Activated effector memory CD4-positive, alpha-beta T cell treated with anti-CD3 and anti-CD28 coated beads, Interleukin-2, amount 50 U/mL, for 16 hours (primary cell): ENCODE results near the gene SBK1.
"Not testable (repeated sequence)": the region's sequence is repeated elsewhere in the genome, so short reads cannot be mapped to it uniquely, and the experiment has no call there.

ENCODE experiments used
- DNase-seq: peaks from one replicate; pipeline ENCODE4 v3.0.0-alpha.2; 2020

The SBK1 gene

DNA sequence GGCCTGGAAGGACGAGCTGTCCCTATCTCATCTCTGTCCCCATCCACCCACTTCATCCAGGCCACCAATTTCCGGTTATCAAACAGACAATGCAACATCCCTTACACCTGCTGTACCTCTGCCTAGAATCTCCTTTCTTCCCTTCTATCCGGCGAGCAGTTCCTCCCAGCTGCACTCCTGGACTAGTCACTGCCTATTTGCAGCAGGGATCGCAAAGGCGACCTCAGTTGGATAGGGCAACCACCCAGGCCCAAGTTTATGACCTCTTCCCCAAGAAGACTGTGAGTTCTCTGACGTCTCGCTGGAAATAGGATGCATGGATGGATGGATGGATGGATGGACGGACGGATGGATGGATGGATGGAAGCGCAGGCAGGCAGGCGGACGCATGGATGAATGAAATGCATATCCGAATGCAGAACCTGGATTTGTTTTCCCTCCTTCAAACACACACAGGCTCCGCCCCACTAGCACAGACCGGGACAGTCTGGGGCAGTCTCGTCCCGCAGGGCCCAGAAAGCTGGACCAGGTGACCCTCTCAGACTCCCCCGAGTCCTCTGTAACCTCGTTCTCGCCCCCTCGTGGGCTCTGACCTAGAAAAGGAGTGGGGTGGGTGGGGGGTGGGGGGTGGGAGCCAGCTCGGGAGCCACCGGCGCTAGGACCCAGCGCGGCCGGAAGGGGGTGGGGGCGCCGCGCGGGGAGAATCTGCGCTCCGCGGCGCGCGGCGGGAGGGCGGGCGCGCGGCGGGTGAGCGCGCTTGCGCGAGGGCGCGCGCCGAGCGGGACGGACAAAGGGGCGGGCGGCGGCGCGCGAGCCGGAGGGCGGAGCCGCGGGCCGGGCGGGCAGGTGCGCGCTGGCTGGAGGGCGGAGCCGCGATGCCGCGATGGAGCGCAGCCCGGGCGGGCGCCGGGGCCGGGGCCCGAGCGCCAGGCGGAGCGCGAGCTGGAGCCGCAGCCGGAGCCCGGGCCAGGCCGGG is at the start of gene SBK1:
Gene SBK1, plus strand, starts transcription at position 875 of the 976 bp plus-strand sequence. CDS start 24,867 bp downstream, outside the sequence.
- DNase-seq, result peak; percentile 94

DNA sequence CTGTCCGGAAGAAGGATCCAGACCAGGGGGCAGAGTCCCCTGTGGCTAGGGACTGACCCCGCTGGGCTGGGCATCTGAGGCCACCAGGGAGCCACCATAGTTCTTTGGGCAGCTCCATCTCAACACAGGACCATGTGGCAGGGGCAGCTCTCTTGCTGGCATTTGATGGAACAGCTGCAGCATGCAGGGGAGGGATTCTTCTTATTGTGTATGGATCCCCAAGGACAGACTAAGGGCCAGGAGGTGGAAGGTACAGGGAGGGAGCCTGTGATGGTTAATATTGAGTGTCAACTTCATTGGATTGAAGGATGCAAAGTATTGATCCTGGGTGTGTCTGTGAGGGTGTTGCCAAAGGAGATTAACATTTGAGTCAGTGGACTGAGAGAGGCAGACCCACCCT is 42.8 kb upstream of the SBK1 start:
- not testable (repeated sequence) for DNase-seq

DNA sequence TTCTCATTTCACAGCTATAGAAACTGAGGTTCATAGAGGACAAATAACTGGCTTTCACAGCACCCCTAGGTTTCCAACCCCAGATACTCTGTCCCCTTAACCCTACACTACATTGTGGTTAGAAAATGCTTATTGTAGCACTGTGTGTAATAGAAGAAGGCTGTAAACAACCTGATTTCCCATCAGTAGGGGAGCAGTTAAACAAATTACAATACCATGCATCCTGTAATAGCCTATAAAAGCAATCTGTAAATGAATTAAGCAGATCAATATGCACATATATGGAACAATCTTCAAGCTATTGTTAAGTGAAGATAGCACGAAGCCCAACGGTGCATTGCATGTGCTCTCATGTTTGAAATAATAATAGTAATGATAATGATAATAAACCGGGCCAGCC is 41.3 kb upstream of the SBK1 start:
- no peak for DNase-seq

DNA sequence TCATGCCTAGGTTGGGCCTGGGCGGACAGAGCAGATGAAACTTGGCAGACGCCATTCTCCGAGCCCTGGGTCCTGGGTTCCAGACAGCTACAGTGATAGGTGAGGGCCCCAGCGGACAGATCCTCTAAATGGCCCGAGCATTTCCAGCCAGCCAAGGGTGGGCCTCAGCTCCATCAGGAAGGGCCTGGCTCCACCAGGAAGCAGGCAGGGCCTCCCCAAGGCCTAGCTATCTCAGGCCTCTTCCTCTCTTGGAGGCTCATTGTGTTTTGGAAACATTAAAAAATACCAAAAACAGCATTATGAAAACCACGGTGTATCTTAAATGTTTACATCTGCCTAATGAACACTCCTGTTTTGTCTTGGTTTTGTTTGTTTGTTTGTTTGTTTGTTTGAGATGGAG is 38.2 kb upstream of the SBK1 start:
- DNase-seq, result no peak

DNA sequence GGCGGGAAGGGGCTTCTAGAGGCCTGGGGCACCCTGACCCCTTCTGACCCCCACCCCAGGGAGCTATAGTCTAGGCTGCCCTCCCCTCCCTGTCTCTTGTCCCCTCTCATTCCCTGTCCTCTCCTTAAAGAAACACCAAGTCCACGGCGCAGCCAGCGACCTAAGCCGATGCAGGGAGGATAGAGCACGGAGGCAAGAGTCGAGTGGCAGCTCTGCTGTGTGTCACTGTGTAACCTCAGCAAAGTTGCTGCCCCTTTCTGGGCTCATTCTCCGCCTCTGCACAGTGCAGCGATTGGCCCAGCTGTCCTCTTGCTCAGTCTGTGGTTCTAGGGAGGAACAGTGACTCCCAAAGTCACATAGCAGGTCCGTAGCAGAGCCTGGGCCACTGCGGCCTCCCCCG is 36.5 kb upstream of the SBK1 start:
- no peak for DNase-seq

DNA sequence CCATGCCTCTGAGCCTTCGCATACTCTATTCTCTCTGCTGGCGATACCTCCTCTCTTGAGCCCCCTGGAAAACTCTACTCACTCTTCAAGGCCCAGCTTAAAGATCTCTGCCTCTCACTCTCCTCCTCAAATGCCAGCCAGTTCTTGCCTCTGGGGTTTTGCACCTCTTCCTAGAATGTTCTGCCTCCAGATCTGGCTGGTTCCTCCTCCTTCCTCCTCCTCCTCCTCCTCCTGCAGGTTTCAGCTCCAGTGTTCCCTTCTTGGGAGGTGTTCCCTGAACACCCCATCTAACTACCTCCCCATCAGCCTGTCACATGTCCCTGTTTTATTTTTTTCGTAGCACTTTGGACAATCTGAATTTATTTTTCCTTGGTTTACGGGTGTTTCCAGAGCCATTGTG is 35.1 kb upstream of the SBK1 start:
- DNase-seq, result no peak

DNA sequence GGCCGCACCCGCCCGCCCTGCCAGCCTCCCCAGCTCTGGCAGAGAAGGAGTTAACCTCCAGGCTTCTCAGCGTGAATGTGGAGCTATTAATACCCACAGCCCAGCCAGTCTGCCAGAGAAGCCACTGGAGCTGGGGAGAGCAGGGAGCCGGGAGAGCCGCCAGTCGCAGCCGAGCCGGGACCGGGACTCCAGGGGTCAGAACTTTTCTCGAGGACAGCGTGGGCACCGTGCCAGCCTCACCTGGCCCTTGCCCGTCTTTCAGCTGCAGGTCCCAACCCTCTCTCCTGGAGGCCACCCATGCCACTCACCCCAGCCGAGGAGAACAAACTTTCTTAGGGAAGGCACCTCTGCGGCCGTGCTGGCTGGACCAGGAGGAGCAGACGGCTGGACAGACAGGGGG is 33.8 kb upstream of the SBK1 start:
- no peak for DNase-seq

DNA sequence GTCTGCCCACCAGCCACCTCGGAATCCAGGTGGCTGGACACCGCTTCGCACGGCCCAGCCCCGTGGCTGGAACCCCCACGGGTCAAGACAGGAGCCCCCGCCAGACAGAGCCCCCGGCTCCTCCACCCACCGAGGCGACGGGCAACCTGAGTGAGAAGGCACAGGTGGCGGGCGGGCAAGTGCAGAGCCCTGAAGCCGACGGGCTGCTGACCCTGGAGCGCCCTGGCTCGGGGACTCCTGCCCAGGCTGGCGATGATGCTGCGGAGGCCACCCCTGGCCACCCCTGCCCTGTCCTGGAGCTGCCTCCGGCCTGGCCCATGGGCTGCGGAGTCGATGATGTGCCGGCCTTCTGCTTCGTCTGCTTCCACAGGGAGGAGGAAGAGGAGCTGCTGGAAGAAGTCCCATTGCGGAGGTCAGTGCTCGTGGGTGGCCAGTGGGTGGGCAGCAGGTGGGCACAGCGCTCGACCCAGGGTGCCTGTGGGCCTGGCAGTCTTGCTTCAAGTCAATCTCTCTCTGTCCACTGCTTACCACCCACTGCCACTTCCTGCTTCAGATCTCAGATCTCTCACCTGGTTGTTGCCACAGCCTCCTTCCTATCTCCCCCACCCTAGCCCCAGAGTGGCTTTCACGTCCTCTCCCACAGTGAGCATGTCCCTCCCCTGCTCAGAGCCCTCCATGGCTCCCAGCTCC is 33.1 kb upstream of the SBK1 start:
- no peak for DNase-seq

DNA sequence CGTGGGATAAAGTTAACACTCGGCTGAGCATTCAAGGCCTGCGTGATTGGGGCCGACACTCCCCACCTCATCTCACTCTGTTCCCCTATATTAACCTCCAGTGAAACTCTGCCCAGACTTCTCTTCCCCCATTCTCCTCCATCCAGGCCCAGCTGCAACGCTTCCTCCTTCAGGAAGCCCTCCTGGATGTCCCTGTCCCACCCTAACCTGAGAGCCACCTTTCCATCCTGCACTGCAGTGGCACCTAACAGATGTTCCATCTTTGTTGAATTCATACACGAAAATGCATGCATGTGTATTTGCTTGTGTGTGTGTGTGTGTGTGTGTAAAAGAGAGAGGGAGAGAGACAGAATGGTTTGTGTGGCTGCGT is 32.6 kb upstream of the SBK1 start:
- DNase-seq, result no peak

DNA sequence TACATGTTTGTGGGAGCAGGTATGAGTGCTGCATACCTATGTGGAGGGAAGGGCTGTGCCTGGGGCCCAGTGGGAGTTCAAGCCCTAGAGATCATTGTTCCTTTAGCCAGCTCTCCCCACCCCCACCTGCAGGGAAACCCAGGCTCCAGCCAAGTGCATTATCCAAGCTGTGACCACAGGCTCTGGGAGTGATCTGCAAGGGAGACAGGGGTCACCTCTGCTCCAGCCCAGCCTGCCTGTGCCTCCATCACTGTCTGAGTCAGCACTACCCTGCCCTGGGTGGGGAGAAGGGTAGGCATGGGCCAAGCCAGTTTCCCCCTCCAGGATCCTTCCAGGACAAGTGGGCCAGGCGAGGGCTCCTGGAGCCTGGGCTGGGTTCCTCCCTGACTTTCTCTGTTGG is 32.1 kb upstream of the SBK1 start:
- DNase-seq, result no peak

DNA sequence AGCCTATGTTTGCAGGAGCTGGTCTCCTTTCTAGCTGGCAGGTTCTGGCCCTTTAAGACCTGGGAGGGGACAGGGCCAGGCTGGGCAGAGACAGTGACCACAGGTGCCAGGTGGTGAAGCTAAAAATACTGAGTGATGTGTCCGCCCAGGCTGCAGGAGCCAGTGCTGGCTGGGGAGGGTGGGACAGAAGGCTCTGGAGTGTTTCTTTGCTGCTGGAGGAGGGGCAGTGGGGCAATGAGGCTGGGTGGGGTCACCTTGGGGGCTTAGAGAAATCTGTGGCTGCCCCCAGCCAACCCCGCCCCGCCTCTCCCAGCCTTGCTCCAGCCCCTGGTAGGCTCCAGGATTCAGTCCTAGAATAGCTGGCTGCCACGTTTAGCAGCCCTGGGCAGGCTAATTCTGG is 30.4 kb upstream of the SBK1 start:
- DNase-seq, result no peak

DNA sequence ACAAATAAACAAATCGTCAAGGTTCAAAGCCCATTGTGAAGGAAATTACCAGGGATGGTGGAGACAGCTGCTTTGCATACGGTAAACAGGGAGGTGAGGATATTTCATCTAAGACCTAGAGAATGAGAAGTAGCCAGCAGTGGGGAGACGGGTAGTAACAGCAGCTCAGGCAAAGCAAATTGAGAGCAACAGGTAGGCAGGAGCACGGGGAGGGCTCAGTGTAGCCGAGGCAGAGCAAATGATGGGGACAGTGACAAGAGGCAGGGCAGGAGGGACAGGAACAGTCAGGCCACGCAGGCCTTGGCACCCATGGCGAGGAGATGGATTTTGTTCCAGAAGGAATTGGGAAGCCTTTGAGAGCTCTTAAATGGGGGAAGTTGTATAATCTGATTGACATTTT is 29.0 kb upstream of the SBK1 start:
- no peak for DNase-seq

DNA sequence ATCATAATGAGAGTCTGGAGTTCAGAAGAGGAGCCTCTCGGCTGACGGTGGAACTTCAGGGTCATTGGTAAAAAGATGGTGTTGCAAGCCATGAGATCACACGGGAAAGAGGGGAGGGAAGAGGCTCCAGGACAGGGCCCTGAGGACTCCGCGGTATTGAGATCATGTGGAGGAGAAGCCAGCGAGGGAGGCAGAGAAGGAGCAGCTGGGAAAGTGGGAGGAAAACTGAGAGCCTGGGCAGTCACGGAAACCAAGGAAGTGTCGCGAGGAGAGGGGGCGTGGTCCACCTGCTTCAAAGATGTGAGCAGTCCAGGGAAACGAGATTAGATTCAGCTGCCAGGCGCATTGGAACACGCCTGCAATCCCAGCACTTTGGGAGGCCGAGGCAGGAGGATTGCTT is 27.7 kb upstream of the SBK1 start:
- DNase-seq, result no peak

DNA sequence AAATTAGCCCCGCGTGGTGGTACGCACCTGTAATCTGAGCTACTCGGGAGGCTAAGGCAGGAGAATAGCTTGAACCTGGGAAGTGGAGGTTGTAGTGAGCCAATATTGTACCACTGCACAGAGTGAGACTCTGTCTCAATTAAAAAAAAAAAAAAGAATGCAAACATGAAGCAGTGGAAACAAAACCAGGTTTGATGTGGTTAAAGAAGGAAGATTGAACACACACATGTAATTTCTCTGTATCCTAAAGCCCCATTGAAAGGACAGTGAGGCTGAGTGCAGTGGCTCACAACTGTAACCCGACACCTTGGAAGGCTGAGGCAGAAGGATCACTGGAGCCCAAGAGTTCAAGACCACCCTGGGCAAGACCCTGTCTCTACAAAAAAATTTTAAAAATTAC is 26.5 kb upstream of the SBK1 start:
- no peak for DNase-seq

DNA sequence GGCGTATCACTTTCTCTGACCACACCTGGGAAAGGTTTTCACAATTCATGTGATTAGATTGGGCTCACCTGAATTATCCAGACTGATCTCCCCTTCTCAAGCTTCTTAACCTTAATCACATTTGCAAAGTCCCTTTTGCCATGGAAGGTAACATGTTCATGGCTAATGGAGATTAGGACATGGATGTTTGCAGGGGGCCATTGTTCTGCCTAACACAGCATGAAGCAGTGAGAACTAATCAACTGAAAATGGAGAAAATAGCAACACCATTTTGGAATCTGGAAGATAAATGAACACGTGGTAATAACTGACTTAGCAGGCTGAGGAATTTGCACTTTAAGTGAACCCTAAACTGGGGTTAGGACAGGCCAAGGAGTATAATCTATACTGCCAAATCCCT is 25.0 kb upstream of the SBK1 start:
- DNase-seq, result no peak

DNA sequence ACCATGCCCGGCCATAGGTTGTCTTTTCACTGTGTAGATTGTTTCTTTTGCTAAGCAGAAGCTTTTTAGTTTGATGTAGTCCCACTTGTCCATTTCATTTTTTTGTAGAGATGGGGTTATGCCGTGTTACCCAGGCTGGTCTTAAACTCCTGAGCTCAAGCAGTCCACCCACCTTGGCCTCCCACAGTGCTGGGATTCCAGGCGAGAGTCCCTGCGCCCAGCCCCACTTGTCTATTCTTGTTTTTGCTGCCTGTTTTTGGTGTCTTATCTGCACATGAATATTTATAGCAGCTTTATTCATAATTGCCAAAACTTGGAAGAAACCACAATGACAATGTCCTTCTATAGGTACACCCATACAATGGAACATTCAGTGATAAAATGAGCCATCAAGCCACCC is 18.8 kb upstream of the SBK1 start:
- DNase-seq, result no peak

DNA sequence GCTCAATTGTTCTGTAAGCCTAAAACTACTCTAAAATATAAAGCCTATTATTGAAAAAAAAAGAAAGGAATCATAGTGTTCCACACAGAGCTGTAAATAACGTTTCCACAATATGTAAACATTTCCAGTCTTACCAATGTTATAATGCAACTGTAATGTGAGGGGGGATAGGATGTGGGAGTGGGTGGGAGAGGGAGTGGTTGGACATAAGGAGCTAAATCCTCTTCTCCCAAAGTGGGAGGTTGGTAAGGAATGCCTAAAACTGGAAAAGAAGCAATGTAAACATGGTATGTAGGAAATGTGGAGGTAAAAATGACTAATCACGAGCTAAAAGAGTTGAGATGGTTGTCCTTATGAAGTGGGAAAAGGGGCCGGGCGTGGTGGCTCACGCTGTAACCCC is 17.6 kb upstream of the SBK1 start:
- DNase-seq, result no peak

DNA sequence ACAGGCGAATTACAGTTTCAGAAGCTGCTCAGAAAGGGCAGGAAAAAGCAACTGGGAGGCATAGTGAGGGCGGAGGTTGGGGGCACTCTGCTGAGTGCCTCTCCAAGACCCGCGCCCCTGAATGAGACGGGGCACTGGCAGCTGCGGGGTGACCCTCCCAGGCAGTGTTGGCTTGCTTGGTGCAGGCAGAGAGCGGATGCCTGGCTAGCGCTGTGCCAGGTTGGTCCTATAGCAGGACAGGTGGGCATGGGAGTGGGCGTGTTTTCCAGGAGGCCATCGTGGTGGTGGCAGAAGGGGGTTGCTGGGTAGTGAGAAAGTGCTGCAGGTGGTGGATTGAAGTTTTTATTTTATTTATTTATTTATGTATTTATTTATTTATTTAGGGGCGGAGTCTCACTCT is 16.0 kb upstream of the SBK1 start:
- DNase-seq, result no peak

DNA sequence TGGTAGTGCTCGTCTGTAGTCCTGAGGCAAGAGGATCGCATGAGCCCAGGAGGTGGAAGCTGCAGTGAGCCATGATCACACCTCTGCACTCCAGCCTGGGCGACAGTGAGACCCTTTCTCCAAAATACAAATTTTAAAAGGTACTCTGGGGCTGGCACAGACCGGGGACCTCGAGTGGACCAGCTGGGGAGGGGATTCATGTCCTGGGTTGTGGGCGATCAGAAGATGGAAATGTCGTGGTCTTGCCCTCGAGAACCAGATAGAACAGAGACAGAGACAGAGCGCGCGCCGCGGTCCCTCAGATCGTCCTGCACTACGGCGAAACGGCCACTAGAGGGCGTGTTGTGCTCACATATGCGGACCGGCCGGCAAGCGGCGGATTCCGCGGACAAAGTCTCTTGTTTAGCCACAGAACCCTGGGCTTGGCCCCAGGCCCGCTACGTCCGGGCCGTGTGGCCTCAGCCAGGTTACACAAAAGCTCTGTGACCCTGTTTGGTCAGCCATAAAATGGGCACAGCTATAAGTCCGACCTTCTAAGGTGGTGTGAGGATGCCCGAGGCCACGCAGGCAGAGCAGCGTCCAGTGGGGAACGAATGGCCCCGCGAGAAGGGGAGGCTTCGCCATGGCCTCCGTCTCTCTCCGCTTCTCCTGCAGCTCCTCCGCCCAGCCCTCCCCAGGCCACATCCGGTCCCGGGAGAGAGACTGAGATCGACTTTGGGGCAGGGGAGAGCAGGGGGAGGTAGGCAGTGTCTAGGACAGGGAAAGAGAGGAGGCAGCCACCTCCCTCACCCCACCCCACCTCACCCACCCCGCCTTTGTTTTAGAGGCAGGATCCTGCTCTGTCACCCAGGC is 14.6 kb upstream of the SBK1 start:
- peak; percentile 94 for DNase-seq

DNA sequence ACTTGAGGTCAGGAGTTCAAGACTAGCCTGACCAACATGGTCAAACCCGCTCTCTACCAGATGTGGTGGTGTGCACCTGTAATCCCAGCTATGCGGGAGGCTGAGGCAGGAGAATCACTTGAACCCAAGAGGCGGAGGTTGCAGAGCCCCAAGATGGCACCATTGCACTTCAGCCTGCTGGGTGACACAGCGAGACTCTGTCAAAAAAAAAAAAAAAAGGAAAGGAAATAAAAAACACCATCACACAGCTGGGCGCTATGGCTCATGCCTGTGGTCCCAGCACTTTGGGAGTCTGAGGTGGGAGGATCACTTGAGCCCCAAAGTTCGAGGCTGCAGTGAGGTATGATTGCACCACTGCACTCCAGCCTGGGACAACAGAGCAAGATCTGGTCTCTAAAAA is 13.3 kb upstream of the SBK1 start:
- no peak for DNase-seq

DNA sequence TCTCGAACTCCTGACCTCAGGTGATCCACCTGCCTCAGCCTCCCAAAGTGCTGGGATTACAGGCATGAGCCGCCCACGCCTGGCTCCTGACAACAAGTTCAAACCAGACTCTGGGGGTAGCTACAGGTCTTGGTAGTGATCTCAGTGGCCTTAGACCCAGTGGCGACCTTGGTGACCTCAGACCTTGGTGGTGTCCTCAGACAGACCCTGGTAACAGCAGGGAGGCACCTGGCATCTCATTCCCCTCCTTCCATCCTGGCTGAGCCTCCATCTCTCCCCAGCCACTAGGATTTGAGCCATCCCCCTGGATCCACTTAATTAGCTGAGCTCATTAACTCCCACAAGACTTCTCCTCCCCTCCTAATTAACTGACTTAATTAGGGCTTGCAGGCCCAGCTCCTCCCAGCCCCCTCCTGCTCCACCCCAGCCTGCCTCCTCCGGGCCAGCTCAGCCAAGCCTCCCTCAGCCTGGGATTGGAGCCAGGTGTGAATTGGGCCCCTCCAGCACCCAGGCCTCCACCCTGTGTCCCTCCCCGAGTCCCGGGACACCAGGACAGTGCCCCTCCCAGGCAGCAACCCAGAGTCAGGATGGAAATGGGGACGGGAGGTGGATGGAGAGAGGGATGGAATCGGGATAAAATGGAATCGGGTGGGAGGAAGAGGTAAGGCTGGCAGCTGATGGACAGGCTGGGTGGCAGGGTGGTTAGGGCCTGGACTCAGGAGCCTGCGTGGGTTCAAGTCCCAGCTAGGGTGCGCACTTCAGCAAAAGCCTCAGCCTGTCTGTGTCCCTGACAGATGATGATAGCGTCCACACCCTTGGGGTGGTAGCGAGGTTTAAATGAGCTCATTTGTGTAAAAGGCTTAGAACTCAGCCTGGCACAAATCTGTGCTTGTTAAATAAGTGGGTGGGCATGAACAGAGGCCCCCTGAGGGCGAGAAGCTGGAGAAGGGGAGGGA is 11.2 kb upstream of the SBK1 start:
- DNase-seq, result no peak

DNA sequence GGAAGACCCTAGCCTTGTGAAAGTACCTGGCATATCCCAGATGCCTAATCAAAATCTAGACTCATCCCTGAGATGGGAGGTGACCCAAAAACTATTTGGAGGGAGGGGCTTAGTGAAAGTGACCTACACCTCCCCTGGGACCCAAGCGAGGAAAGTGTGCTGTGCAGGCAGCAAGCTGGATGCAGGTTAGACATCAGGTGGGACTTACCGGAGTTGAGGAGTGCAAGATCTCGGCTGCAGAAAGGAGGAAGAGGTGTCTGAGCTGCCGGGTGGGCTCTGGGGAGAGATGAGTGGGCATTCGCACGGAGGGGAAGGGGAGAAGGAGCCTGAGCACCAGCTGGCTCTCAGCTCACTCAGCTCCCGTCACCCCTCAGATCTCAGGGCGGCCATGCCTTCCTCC is 10.3 kb upstream of the SBK1 start:
- no peak for DNase-seq
